ENCODE results near the gene ERGIC3. TPM values are rescaled to one million over a fixed set of nuclear protein-coding genes. Genes with fewer than 3 reads are reported as not detected.

Gene ERGIC3
- total RNA-seq, 2 donors from 2014 or later = 139 to 158 TPM

DNA sequence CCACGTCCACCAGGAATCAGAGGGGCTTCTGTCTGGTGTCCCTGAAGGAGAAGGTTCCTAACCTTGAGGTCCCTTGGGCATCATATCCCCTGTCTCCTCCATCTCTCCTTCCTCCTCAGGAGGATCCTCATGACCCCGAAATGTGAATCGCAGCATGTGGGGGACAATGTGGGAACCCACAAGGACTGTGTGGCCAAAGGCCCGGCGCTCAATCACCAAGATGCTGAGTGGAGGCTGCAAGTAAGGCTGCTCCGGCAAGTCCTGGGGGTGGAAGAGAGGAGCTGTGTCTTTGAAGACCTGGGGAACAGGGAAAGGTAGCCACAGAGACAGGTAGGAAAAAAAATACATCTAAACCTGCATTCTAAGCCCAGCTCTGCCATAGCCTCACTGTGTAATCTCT, 37.3 kb downstream of the ERGIC3 start:
- H3K27ac Mint-ChIP-seq = no peak overlapping the region
- peaks cover 4% of the 10 kb centered on the region for H3K36me3 Mint-ChIP-seq (ENCODE audit: low read depth)
- ATAC-seq = no peak
- no peak overlapping the region for H3K4me3 Mint-ChIP-seq
- no peaks in the 10 kb centered on the region for H3K9me3 ChIP-seq (ENCODE audit: control insufficient read depth, low read length, poor library complexity, severe bottlenecking)
- no peaks in the 10 kb centered on the region for H3K27me3 Mint-ChIP-seq
- no peak for DNase-seq
- H3K4me1 Mint-ChIP-seq = no peaks in the 10 kb centered on the region

DNA sequence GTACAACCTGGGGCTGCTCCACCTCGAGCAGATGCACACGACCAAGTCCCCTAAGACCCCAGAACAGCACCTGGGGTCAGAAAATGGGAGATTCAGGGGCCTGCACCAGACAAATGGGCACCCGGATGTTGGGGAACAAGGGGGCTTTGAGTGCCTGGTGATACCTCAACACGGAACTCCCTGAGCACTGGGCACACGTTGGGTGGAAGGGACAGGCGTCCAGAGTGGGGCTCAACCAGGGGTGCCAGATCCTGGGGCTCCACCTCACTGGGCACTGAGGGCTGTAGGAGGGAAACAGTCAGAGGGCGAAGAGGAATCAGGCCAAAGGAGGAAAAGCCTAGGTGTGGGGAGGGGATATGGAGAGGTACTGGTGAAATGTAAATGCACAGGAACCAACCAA, 40.3 kb downstream of the ERGIC3 start:
- H3K27me3 Mint-ChIP-seq = peaks cover 8% of the 10 kb centered on the region
- DNase-seq = no peak
- H3K4me1 Mint-ChIP-seq = no peaks in the 10 kb centered on the region
- ATAC-seq = no peak
- peaks cover 8% of the 10 kb centered on the region for H3K36me3 Mint-ChIP-seq (ENCODE audit: low read depth)
- no peak overlapping the region for H3K4me3 Mint-ChIP-seq
- H3K9me3 ChIP-seq (ENCODE audit: control insufficient read depth, low read length, poor library complexity, severe bottlenecking) = no peaks in the 10 kb centered on the region
- no peak overlapping the region for H3K27ac Mint-ChIP-seq

- no peaks in the 10 kb centered on the region for H3K9me3 ChIP-seq (ENCODE audit: control insufficient read depth, low read length, poor library complexity, severe bottlenecking)
- no peaks in the 10 kb centered on the region for H3K4me1 Mint-ChIP-seq
- no peak for DNase-seq
- peaks cover 8% of the 10 kb centered on the region for H3K27me3 Mint-ChIP-seq
- peaks cover 8% of the 10 kb centered on the region for H3K36me3 Mint-ChIP-seq (ENCODE audit: low read depth)
- no peak overlapping the region for H3K27ac Mint-ChIP-seq
- no peak overlapping the region for H3K4me3 Mint-ChIP-seq
- no peak for ATAC-seq
Measured at GRCh38 chr20:35582741-35583404, 41.0 kb downstream of the ERGIC3 start.

DNA sequence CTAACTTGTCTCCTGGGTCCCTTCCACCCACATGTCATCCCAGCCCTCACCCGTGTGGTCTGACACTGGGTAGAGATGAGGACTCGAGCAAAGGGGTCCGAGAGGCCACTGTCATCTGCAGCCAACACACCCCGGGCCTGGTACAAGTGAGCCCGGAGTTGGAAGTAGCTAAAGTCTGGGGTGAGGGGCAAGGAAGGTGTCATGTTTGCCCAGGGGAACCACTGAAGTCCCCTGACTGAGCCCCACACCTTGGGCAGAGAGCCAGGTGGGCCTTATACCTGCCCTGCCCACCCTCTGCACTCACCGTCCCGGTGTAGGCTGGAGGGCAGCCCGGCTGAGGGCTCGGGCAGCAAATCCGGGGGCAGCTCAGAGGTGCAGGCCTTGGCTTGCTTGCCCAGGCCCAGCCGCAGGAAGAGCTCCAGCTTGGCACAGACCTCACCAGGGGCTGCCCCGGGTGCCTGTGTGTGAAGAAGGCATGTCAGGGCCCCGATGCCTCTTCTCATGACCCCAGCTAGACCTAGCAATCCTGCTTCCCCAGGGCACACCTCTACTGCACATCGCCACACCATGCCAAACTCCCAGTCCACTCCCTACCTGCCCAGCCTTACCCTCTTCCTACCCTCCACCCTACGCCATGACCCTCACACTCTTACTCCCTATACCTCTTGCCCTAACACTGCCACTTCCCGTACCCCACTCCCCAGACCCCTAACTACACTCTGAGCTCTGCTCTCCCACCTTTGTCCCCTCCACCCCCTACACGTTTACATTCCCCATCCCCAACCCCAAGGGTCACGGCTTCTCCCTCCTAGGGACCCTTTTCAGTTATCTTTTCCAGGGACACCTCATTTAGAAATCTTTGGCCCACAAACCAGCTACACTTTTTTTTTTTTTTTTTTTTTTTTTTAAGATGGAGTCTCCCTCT, 42.0 kb downstream of the ERGIC3 start:
- Mint-ChIP-seq H3K36me3 (ENCODE audit: low read depth) (peaks cover 8% of the 10 kb centered on the region), H3K27ac (no peak overlapping the region), H3K4me3 (no peak overlapping the region), H3K4me1 (no peaks in the 10 kb centered on the region), H3K27me3 (peaks cover 8% of the 10 kb centered on the region)
- no peaks in the 10 kb centered on the region for H3K9me3 ChIP-seq (ENCODE audit: control insufficient read depth, low read length, poor library complexity, severe bottlenecking)
- ATAC-seq = no peak
- no peak for DNase-seq

DNA sequence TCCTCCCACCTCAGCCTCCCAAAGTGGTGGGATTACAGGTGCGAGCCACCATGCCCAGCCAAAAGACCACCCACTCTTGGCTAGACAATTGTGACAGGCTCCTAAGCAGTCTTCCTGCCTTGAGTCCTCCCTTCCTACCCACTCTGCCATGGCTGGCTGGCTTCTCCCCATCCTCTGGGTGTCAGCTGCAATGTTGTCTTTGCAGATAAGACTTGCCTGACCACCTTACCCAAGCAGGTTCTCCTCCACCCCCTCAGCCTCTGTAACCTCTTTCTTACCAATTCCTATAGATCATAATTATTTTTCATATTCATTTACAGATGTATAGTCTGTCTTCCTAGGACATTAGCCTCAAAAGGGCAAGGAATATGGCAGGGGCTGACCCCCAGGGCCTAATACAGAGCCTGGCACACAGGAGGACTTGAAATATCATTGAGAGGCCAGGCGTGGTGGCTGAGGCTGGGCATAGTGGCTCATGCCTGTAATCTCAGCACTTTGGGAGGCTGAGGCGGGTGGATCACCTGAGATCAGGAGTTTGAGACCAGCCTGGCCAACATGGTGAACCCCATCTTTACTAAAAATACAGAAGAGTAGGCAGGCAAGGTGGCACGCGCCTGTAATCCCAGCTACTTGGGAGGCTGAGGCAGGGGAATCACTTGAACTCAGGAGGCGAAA, 45.0 kb downstream of the ERGIC3 start:
- H3K27ac Mint-ChIP-seq = no peak overlapping the region

DNA sequence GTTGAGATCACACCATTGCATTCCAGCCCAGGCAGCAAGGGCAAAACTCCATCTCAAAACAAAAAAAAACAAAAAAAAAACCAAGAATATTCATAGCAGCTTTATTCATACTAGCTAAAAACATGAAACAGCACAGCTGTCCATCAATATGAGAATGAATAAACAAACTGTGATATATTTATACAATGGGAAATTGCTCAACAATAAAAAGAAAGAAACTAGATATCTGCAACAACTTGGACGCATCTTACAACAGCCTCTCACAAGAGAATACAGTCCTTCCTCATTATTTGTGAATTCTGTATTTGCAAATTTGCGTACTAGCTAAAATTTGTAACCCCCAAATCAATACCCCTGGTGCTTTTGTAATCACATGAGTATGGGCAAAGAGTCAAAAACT, 45.6 kb downstream of the ERGIC3 start:
- H3K27me3 Mint-ChIP-seq = peaks cover 8% of the 10 kb centered on the region
- H3K9me3 ChIP-seq (ENCODE audit: control insufficient read depth, low read length, poor library complexity, severe bottlenecking) = no peaks in the 10 kb centered on the region
- ATAC-seq (no peak), DNase-seq (no peak)
- H3K4me1 Mint-ChIP-seq = no peaks in the 10 kb centered on the region
- H3K4me3 Mint-ChIP-seq = no peak overlapping the region
- peaks cover 5% of the 10 kb centered on the region for H3K36me3 Mint-ChIP-seq (ENCODE audit: low read depth)
- no peak overlapping the region for H3K27ac Mint-ChIP-seq

More for the DNA sequence above, 45.0 kb downstream of the ERGIC3 start:
- H3K9me3 ChIP-seq (ENCODE audit: control insufficient read depth, low read length, poor library complexity, severe bottlenecking) = no peaks in the 10 kb centered on the region
- no peak for ATAC-seq
- Mint-ChIP-seq H3K36me3 (ENCODE audit: low read depth) (peaks cover 8% of the 10 kb centered on the region), H3K27me3 (peaks cover 8% of the 10 kb centered on the region), H3K4me3 (no peak overlapping the region), H3K4me1 (no peaks in the 10 kb centered on the region)
- DNase-seq = no peak

DNA sequence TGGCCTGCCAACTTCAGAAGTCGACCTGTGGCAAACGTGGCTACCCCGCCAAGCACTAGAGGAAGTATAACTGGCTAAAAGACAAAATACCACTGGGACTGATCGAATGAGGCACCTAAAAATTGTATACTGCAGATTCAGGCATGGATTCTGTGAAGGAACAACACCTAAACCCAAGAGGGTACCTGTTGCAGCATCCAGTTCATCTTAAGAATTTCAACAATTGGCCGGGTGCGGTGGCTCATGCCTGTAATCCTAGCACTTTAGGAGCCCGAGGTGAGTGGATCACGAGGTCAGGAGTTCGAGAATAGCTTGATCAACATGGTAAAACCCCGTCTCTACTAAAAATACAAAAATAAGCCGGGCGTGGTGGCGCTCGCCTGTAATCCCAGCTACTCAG, 46.5 kb downstream of the ERGIC3 start:
- no peaks in the 10 kb centered on the region for H3K9me3 ChIP-seq (ENCODE audit: control insufficient read depth, low read length, poor library complexity, severe bottlenecking)
- no peak overlapping the region for H3K27ac Mint-ChIP-seq
- ATAC-seq = no peak
- H3K4me3 Mint-ChIP-seq = no peak overlapping the region
- H3K36me3 Mint-ChIP-seq (ENCODE audit: low read depth) = peaks cover 4% of the 10 kb centered on the region
- peaks cover 8% of the 10 kb centered on the region for H3K27me3 Mint-ChIP-seq
- no peak for DNase-seq
- H3K4me1 Mint-ChIP-seq = no peaks in the 10 kb centered on the region

DNA sequence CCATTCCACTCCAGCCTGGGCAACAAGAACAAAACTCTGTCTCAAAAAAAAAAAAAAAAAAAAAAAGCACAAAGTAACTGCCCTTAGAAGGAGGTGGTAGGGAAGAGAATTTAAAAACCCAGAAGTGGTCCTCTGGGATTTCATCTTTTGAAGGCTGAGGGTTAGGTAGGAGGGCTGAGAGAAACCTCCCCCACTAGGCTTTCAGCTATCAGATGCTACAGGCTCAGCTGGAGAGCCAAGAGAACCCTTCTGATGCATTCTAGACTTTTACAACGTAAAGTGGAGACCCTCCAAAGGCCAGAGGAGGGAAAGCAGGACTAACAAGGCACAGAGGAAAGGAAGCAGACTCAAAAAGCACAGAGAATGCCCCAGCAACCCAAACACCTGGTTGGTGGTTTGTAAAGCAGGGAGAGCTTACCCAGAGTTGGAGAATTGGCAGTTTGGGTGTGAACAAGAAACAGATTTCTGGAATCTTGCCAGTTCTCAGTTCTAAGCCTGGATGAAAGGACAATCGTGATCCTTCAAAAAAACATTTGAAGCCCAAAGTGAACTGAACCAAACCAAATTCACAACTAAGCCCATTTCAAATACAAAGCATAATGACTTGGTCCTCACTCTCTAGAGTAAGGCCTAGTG, 50.6 kb downstream of the ERGIC3 start:
- Mint-ChIP-seq H3K4me1 (peaks cover 4% of the 10 kb centered on the region), H3K36me3 (ENCODE audit: low read depth) (peaks cover 1% of the 10 kb centered on the region), H3K27ac (no peak overlapping the region), H3K4me3 (no peak overlapping the region), H3K27me3 (peaks cover 6% of the 10 kb centered on the region)
- H3K9me3 ChIP-seq (ENCODE audit: control insufficient read depth, low read length, poor library complexity, severe bottlenecking) = no peaks in the 10 kb centered on the region
- no peak for ATAC-seq
- no peak for DNase-seq

DNA sequence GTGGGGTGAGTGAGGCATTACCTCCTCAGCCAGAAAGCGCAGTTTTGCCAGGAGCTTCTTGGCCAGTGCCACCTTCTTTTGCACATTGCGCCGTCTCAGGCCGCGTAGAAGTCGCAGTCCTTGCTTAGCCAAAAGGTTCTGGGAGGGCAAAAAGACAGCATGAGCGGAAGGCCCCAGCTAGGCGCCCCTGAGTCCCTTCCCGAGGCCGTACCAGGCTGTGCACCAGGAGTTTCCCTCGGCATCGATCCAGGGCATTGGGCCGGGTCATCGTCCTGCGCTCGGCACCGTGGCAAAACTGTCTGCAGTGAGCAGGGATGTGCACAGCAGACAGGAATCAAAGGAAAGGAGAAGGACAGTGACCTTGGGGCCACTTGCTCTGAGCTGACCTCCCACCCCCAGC, 53.6 kb downstream of the ERGIC3 start:
- Mint-ChIP-seq H3K4me3 (no peak overlapping the region), H3K36me3 (ENCODE audit: low read depth) (peaks cover 3% of the 10 kb centered on the region), H3K4me1 (peaks cover 6% of the 10 kb centered on the region), H3K27ac (no peak overlapping the region), H3K27me3 (peaks cover 15% of the 10 kb centered on the region)
- no peak for DNase-seq
- ATAC-seq = no peak
- no peaks in the 10 kb centered on the region for H3K9me3 ChIP-seq (ENCODE audit: control insufficient read depth, low read length, poor library complexity, severe bottlenecking)

GRCh38 chr20:35595901-35596300, 54.0 kb downstream of the ERGIC3 start:
- no peak overlapping the region for H3K4me3 Mint-ChIP-seq
- H3K9me3 ChIP-seq (ENCODE audit: control insufficient read depth, low read length, poor library complexity, severe bottlenecking) = no peaks in the 10 kb centered on the region
- peaks cover 3% of the 10 kb centered on the region for H3K36me3 Mint-ChIP-seq (ENCODE audit: low read depth)
- DNase-seq (no peak), ATAC-seq (no peak)
- no peak overlapping the region for H3K27ac Mint-ChIP-seq
- H3K4me1 Mint-ChIP-seq = peaks cover 11% of the 10 kb centered on the region
- H3K27me3 Mint-ChIP-seq = peaks cover 15% of the 10 kb centered on the region

DNA sequence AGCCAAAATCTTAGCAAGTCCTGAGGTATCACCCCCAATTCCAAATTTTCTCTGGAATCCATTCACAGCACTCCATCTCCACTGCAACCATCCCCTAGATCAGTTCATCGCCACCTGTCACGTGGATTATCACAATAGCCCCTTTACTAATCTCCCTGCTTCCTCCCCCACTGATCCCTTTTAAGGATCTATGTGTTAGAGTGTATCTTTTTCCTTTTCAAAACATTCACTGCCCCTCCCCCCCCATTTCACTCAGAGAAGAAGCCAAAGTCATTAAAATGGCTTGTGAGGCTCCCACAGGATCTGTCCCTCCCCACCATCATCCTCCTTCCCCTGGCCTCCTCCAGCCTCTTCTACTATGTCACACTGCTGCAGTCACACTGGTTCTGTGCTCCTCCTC, 55.3 kb downstream of the ERGIC3 start:
- H3K27me3 Mint-ChIP-seq = peaks cover 15% of the 10 kb centered on the region
- ATAC-seq (no peak), DNase-seq (no peak)
- H3K9me3 ChIP-seq (ENCODE audit: control insufficient read depth, low read length, poor library complexity, severe bottlenecking) = no peaks in the 10 kb centered on the region
- H3K4me1 Mint-ChIP-seq = peaks cover 19% of the 10 kb centered on the region
- H3K4me3 Mint-ChIP-seq = no peak overlapping the region
- H3K27ac Mint-ChIP-seq = no peak overlapping the region
- peaks cover 3% of the 10 kb centered on the region for H3K36me3 Mint-ChIP-seq (ENCODE audit: low read depth)

GRCh38 chr20:35598476-35598875, 56.6 kb downstream of the ERGIC3 start:
- DNase-seq (no peak), ATAC-seq (no peak)
- no peak overlapping the region for H3K4me3 Mint-ChIP-seq
- H3K27me3 Mint-ChIP-seq = peaks cover 15% of the 10 kb centered on the region
- no peaks in the 10 kb centered on the region for H3K9me3 ChIP-seq (ENCODE audit: control insufficient read depth, low read length, poor library complexity, severe bottlenecking)
- H3K27ac Mint-ChIP-seq = no peak overlapping the region
- H3K36me3 Mint-ChIP-seq (ENCODE audit: low read depth) = peaks cover 3% of the 10 kb centered on the region
- H3K4me1 Mint-ChIP-seq = peaks cover 19% of the 10 kb centered on the region

Measured in T-helper 17 cell (primary cell).